ENCODE results near the gene ANKRD65.
A peak's percentile ranks its signal among the peaks of the same experiment; 100 is the strongest.
"Not testable (repeated sequence)": the region's sequence is repeated elsewhere in the genome, so short reads cannot be mapped to it uniquely, and the experiment has no call there.

The ANKRD65 gene

GRCh38 chr1:1430992-1431844 is 10.1 kb upstream of the ANKRD65 start:
- TF ChIP-seq CTCF (conservative IDR thresholded peaks at IDR 0.05; ENCODE audit: low read depth), result no peak
- H3K27ac ChIP-seq, result peak overlapping the region; percentile 57
- ChIA-PET CTCF (interaction anchor here (1.1 kb wide), 1 partner anchor 10 kb away, joined by 3 read pairs; no protein-coding TSS in a partner anchor), POLR2A (ENCODE audit: low non-redundant PET) (interaction anchor here (0.6 kb wide), 1 partner anchor 16 kb away, joined by 8 read pairs; no protein-coding TSS in a partner anchor)
- DNase-seq (ENCODE audit: low spot score), result no peak

GRCh38 chr1:1430114-1430982 is 9.3 kb upstream of the ANKRD65 start:
- POLR2A ChIA-PET (ENCODE audit: low non-redundant PET), result interaction anchor here (0.6 kb wide), 1 partner anchor 17 kb away, joined by 8 read pairs; no protein-coding TSS in a partner anchor
- peak overlapping the region; percentile 41 for H3K27ac ChIP-seq

GRCh38 chr1:1429671-1430073 is 8.6 kb upstream of the ANKRD65 start:
- DNase-seq (ENCODE audit: low spot score), result no peak
- peak overlapping the region; percentile 41; the same call in 1 of the 2 replicates for H3K27ac ChIP-seq
- no peak for TF ChIP-seq CTCF (conservative IDR thresholded peaks at IDR 0.05; ENCODE audit: low read depth)
- ChIA-PET CTCF (no interaction called here), POLR2A (ENCODE audit: low non-redundant PET) (interaction anchor here (0.7 kb wide), 1 partner anchor 24 kb away, joined by 5 read pairs; no protein-coding TSS in a partner anchor)

More at GRCh38 chr1:1430114-1430982, 9.3 kb upstream of the ANKRD65 start:
- DNase-seq (ENCODE audit: low spot score), result no peak
- TF ChIP-seq CTCF (conservative IDR thresholded peaks at IDR 0.05; ENCODE audit: low read depth), result no peak
- CTCF ChIA-PET, result interaction anchor here (1.1 kb wide), 1 partner anchor 10 kb away, joined by 3 read pairs; no protein-coding TSS in a partner anchor

GRCh38 chr1:1428967-1429366 is 7.9 kb upstream of the ANKRD65 start:
- DNase-seq (ENCODE audit: low spot score); H3K27ac ChIP-seq: not testable (repeated sequence)
- ChIA-PET POLR2A (ENCODE audit: low non-redundant PET) (interaction anchor here (0.7 kb wide), 1 partner anchor 23 kb away, joined by 5 read pairs; no protein-coding TSS in a partner anchor), CTCF (interaction anchor here (0.6 kb wide), 1 partner anchor 76 kb away, joined by 5 read pairs; no protein-coding TSS in a partner anchor)

- ChIA-PET POLR2A (ENCODE audit: low non-redundant PET) (no interaction called here), CTCF (no interaction called here)
- no peak for TF ChIP-seq CTCF (conservative IDR thresholded peaks at IDR 0.05; ENCODE audit: low read depth)
- no peak for DNase-seq (ENCODE audit: low spot score)
- no peak overlapping the region for H3K27ac ChIP-seq
Observed at GRCh38 chr1:1428174-1428573, 7.1 kb upstream of the ANKRD65 start.

GRCh38 chr1:1427820-1428148 is 6.7 kb upstream of the ANKRD65 start:
- POLR2A ChIA-PET (ENCODE audit: low non-redundant PET), result no interaction called here
- no peak for TF ChIP-seq CTCF (conservative IDR thresholded peaks at IDR 0.05; ENCODE audit: low read depth)
- CTCF ChIA-PET, result no interaction called here

More at GRCh38 chr1:1427820-1428148, 6.7 kb upstream of the ANKRD65 start:
- no peak for DNase-seq (ENCODE audit: low spot score)
- no peak overlapping the region for H3K27ac ChIP-seq

All from RWPE1 (cell line).